ENCODE data around the gene CAMK1D.
A peak's percentile ranks its signal among the peaks of the same experiment; 100 is the strongest.

Gene CAMK1D

GRCh38 chr10:12481924-12482323 is 132.6 kb downstream of the CAMK1D start:
- H3K4me3 ChIP-seq (ENCODE audit: low read depth, low read length): no peak overlapping the region
- DNase-seq (ENCODE audit: low read depth): no peak
- TF ChIP-seq, protein P1, sequence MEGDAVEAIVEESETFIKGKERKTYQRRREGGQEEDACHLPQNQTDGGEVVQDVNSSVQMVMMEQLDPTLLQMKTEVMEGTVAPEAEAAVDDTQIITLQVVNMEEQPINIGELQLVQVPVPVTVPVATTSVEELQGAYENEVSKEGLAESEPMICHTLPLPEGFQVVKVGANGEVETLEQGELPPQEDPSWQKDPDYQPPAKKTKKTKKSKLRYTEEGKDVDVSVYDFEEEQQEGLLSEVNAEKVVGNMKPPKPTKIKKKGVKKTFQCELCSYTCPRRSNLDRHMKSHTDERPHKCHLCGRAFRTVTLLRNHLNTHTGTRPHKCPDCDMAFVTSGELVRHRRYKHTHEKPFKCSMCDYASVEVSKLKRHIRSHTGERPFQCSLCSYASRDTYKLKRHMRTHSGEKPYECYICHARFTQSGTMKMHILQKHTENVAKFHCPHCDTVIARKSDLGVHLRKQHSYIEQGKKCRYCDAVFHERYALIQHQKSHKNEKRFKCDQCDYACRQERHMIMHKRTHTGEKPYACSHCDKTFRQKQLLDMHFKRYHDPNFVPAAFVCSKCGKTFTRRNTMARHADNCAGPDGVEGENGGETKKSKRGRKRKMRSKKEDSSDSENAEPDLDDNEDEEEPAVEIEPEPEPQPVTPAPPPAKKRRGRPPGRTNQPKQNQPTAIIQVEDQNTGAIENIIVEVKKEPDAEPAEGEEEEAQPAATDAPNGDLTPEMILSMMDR (IDR thresholded peaks at IDR 0.05; ENCODE audit: control insufficient read depth, extremely low read depth, insufficient read depth): no peak

DNA sequence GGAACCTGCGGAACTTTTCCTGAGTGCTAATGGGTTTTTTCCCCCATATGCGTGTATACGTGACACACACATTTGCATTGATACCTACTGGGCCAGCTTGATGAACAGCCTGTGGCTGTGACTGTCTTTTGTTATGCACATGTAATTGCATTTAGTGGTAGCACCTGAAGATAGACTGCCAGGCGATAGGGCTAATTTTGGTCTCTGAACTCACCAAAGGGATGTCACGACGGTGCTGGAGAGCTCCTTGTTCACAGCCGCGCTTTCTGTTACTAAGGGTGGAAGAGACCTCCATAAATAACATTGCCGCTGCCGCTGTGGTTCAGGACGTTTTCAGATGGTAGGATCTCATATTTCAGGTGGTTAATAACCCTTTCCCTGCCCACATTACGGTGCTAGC is 133.2 kb downstream of the CAMK1D start:
- H3K4me3 ChIP-seq (ENCODE audit: low read depth, low read length): no peak overlapping the region
- TF ChIP-seq, protein P1 (IDR thresholded peaks at IDR 0.05; ENCODE audit: control insufficient read depth, extremely low read depth, insufficient read depth): no peak
- no peak for DNase-seq (ENCODE audit: low read depth)

DNA sequence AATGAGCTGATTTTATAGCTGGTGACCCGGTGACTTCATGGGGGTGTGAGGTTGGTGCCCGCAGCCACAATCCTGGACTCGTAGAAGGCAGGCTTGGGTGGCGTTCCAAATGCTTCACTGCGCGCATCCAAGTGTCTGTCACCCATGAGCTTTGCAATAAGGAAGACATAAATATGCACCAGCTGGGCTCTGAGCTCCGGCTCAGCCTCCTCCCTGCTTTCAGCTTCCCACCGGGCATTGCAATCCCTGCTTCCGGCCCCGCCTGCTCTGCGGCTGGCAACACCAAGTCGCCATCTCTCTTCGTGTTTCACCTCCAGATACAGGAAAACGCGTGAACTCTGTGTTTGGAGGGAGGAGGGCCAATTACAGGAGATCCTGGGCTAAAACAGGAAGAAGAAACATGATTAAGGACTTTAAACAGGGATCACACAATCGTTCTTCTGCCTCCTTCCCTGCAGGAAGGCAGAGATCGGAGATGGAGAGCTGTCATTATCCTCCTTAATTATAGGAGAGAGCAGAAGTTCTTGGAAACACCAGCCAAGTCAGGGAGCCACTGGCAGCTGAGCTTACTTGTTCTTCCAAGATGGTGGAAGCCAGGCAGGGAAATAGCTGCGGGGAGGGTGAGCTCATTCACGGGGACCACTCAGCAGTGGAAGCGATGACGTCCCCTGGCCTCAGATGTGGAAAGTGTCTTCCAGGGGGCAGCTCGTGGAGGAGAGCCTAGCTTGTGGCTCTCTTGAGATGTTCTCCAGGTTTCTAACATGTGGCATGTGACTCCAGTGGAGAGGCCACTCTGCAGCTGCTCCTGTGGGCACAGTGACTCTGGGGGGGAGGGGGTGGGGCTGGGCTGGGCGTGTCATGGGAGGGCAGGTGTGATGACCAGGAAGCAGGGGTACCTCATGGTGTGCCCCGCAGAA is 134.9 kb downstream of the CAMK1D start:
- no peak for DNase-seq (ENCODE audit: low read depth)
- TF ChIP-seq, protein P1 (IDR thresholded peaks at IDR 0.05; ENCODE audit: control insufficient read depth, extremely low read depth, insufficient read depth): no peak
- H3K4me3 ChIP-seq (ENCODE audit: low read depth, low read length): no peak overlapping the region

- DNase-seq (ENCODE audit: low read depth): no peak
- no peak overlapping the region for H3K4me3 ChIP-seq (ENCODE audit: low read depth, low read length)
- TF ChIP-seq, protein P1 (IDR thresholded peaks at IDR 0.05; ENCODE audit: control insufficient read depth, extremely low read depth, insufficient read depth): peak; percentile 9; the same call in 1 of the 2 replicates
Observed at GRCh38 chr10:12484941-12485805, 135.8 kb downstream of the CAMK1D start.

DNA sequence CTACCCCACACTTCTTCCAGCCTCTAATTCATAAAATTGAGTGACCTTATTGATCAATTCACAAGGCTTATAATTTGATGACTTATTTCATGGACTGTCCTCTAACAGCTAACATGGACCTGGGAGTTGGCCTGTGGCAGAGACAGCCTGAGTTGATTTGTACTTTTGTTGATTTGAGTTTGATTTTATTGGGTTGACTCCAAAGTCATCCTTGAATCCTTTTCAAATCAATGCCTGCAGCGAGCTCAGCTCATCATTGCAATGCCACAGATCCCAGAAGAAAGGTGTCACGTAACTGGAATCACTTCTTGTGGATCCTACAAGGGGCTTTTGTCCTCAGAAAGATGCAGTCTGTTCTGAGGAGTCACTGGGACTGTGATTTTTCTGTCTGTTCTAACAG is 138.0 kb downstream of the CAMK1D start:
- TF ChIP-seq, protein P1 (IDR thresholded peaks at IDR 0.05; ENCODE audit: control insufficient read depth, extremely low read depth, insufficient read depth): no peak
- H3K4me3 ChIP-seq (ENCODE audit: low read depth, low read length): no peak overlapping the region
- no peak for DNase-seq (ENCODE audit: low read depth)

DNA sequence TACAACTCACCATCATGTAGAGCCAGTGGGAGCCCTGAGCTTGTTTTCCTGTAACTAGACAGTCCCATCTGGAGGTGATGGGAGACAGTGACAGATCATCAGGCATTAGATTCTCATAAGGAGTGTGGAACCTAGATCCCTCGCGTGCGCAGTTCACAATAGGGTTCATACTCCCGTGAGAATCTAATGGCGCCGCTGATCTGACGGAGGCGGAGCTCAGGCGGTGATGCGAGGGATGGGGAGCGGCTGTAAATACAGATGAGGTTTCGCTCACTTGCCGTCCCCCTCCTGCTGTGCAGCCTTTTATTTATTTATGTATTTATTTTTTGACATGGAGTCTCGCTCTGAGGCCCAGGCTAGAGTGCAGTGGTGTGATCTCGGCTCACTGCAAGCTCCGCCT is 139.3 kb downstream of the CAMK1D start:
- no peak for DNase-seq (ENCODE audit: low read depth)
- H3K4me3 ChIP-seq (ENCODE audit: low read depth, low read length): no peak overlapping the region
- TF ChIP-seq, protein P1 (IDR thresholded peaks at IDR 0.05; ENCODE audit: control insufficient read depth, extremely low read depth, insufficient read depth): no peak
